WTC11 (cell line): ENCODE results near the gene OSBPL6. TPM values are rescaled to one million over a fixed set of nuclear protein-coding genes. Genes with fewer than 3 reads are reported as not detected.

Source experiments
- ATAC-seq: fragments of 200-7000 bp; cut with Tn5 transposase; 2 replicates; pipeline ENCODE4 v1.10.0; 2021; ENCODE audit warnings: mild to moderate bottlenecking, moderate library complexity
- CTCF ChIA-PET: fragments of 300-600 bp; sonication (Branson Sonifier 250); formaldehyde crosslinking; loops from one replicate; lab custom pipeline; 2021; ENCODE audit warnings: antibody characterized with exemption; lab: Charles Lee
- POLR2A ChIA-PET: fragments of 350-600 bp; sonication (Branson Sonifier 250); formaldehyde crosslinking; loops from one replicate; lab custom pipeline; 2021; ENCODE audit warnings: antibody characterized with exemption; lab: Charles Lee
- DNase-seq: peaks from one replicate; pipeline ENCODE4 v3.0.0; 2021; ENCODE audit warnings: low spot score
- H3K27ac Mint-ChIP-seq: 2 replicates; pipeline ENCODE4 v1.8.0; 2021; ENCODE audit warnings: mixed read lengths
- H3K27me3 Mint-ChIP-seq: 2 replicates; pipeline ENCODE4 v1.8.0; 2021; ENCODE audit warnings: low read depth, mild to moderate bottlenecking, moderate library complexity, mixed read lengths
- H3K36me3 Mint-ChIP-seq: 2 replicates; pipeline ENCODE4 v1.8.0; 2021; ENCODE audit warnings: mixed read lengths
- H3K4me1 Mint-ChIP-seq: 2 replicates; pipeline ENCODE4 v1.8.0; 2022; ENCODE audit warnings: mixed read lengths
- H3K4me3 Mint-ChIP-seq: 2 replicates; pipeline ENCODE4 v1.8.0; 2021; ENCODE audit warnings: mild to moderate bottlenecking, moderate library complexity, mixed read lengths
- H3K9me3 Mint-ChIP-seq: 2 replicates; pipeline ENCODE4 v1.8.0; 2021; ENCODE audit warnings: mixed read lengths
- ATF3 ChIP-seq: sonication (generic); formaldehyde crosslinking; conservative IDR thresholded peaks from 2 replicates; pipeline ENCODE4 v1.8.1; 2022; ENCODE audit warnings: mild to moderate bottlenecking, missing genetic modification reagents
- EMX1 ChIP-seq: fragments of 250-450 bp; sonication (Bioruptor Pico); IDR thresholded peaks from 2 replicates; pipeline ENCODE4 v1.8.0; 2021; ENCODE audit warnings: mild to moderate bottlenecking
- FOXK1 ChIP-seq: sonication (generic); formaldehyde crosslinking; IDR thresholded peaks from 2 replicates; pipeline ENCODE4 v1.8.0; 2022; ENCODE audit warnings: mild to moderate bottlenecking, moderate library complexity, missing genetic modification reagents
- GABPB1 ChIP-seq: sonication (generic); formaldehyde crosslinking; IDR thresholded peaks from 2 replicates; pipeline ENCODE4 v1.8.1; 2023; ENCODE audit warnings: mild to moderate bottlenecking, missing genetic modification reagents
- IRF2 ChIP-seq: sonication (generic); formaldehyde crosslinking; IDR thresholded peaks from 2 replicates; pipeline ENCODE4 v1.8.0; 2022; ENCODE audit warnings: low read depth, missing genetic modification reagents, borderline replicate concordance
- JAZF1 ChIP-seq: fragments of 250-450 bp; sonication (Bioruptor Pico); IDR thresholded peaks from 2 replicates; pipeline ENCODE4 v1.9.0; 2021; ENCODE audit warnings: moderate library complexity, mild to moderate bottlenecking, inconsistent platforms
- JUN ChIP-seq: sonication (generic); formaldehyde crosslinking; IDR thresholded peaks from 2 replicates; pipeline ENCODE4 v1.8.0; 2023; ENCODE audit warnings: mild to moderate bottlenecking, missing genetic modification reagents
- RORB ChIP-seq: fragments of 250-450 bp; sonication (Bioruptor Pico); IDR thresholded peaks from 2 replicates; pipeline ENCODE4 v1.9.0; 2021; ENCODE audit warnings: mild to moderate bottlenecking
- SMAD3 ChIP-seq: sonication (generic); formaldehyde crosslinking; IDR thresholded peaks from 2 replicates; pipeline ENCODE4 v1.8.0; 2022; ENCODE audit warnings: missing genetic modification reagents, mild to moderate bottlenecking, borderline replicate concordance
- ZNF219 ChIP-seq: sonication (generic); formaldehyde crosslinking; IDR thresholded peaks from 2 replicates; pipeline ENCODE4 v1.8.0; 2023; ENCODE audit warnings: missing genetic modification reagents, mild to moderate bottlenecking, borderline replicate concordance
- ZNF263 ChIP-seq: sonication (generic); formaldehyde crosslinking; IDR thresholded peaks from 2 replicates; pipeline ENCODE4 v1.8.1; 2022; ENCODE audit warnings: low read depth, mild to moderate bottlenecking, moderate library complexity, missing genetic modification reagents
- ZNF317 ChIP-seq: sonication (generic); formaldehyde crosslinking; IDR thresholded peaks from 2 replicates; pipeline ENCODE4 v1.8.1; 2023; ENCODE audit warnings: low read depth, mild to moderate bottlenecking, moderate library complexity, missing genetic modification reagents, borderline replicate concordance
- ZNF396 ChIP-seq: fragments of 250-450 bp; sonication (Bioruptor Pico); IDR thresholded peaks from 2 replicates; pipeline ENCODE4 v1.8.0; 2021; ENCODE audit warnings: mild to moderate bottlenecking, moderate library complexity, borderline replicate concordance
- ZNF532 ChIP-seq: fragments of 250-450 bp; sonication (Bioruptor Pico); IDR thresholded peaks from 2 replicates; pipeline ENCODE4 v1.9.0; 2021; ENCODE audit warnings: mild to moderate bottlenecking, borderline replicate concordance
- total RNA-seq: library from RNA; stranded (reverse); gene quantifications from 3 replicates; pipeline ENCODE4 v1.2.3, GENCODE V29; 2021
- TF ChIP-seq, protein P1 (sequence below): sonication (generic); formaldehyde crosslinking; IDR thresholded peaks from 2 replicates; pipeline ENCODE4 v1.8.0; 2022; ENCODE audit warnings: missing genetic modification reagents
- TF ChIP-seq, protein P2 (sequence below): sonication (generic); formaldehyde crosslinking; conservative IDR thresholded peaks from 2 replicates; pipeline ENCODE4 v1.8.1; 2023; ENCODE audit warnings: mild to moderate bottlenecking, low read depth, missing genetic modification reagents, moderate library complexity
- TF ChIP-seq, protein P3 (sequence below): fragments of 250-450 bp; sonication (Bioruptor Pico); IDR thresholded peaks from 2 replicates; pipeline ENCODE4 v2.1.2; 2022; ENCODE audit warnings: mild to moderate bottlenecking, moderate library complexity
- TF ChIP-seq, protein P4 (sequence below): sonication (generic); formaldehyde crosslinking; IDR thresholded peaks from 2 replicates; pipeline ENCODE4 v1.8.1; 2023; ENCODE audit warnings: mild to moderate bottlenecking, missing genetic modification reagents, moderate library complexity

Gene OSBPL6
- total RNA-seq, 1 experiment from 2014 or later, result 9.2 TPM

- TF ChIP-seq, protein P1, sequence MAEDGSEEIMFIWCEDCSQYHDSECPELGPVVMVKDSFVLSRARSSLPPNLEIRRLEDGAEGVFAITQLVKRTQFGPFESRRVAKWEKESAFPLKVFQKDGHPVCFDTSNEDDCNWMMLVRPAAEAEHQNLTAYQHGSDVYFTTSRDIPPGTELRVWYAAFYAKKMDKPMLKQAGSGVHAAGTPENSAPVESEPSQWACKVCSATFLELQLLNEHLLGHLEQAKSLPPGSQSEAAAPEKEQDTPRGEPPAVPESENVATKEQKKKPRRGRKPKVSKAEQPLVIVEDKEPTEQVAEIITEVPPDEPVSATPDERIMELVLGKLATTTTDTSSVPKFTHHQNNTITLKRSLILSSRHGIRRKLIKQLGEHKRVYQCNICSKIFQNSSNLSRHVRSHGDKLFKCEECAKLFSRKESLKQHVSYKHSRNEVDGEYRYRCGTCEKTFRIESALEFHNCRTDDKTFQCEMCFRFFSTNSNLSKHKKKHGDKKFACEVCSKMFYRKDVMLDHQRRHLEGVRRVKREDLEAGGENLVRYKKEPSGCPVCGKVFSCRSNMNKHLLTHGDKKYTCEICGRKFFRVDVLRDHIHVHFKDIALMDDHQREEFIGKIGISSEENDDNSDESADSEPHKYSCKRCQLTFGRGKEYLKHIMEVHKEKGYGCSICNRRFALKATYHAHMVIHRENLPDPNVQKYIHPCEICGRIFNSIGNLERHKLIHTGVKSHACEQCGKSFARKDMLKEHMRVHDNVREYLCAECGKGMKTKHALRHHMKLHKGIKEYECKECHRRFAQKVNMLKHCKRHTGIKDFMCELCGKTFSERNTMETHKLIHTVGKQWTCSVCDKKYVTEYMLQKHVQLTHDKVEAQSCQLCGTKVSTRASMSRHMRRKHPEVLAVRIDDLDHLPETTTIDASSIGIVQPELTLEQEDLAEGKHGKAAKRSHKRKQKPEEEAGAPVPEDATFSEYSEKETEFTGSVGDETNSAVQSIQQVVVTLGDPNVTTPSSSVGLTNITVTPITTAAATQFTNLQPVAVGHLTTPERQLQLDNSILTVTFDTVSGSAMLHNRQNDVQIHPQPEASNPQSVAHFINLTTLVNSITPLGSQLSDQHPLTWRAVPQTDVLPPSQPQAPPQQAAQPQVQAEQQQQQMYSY (CRISPR knock-in tag), result no peak
- no peak for TF ChIP-seq ATF3 (CRISPR knock-in tag)
- no peak for TF ChIP-seq GABPB1 (CRISPR knock-in tag)
- TF ChIP-seq RORB (CRISPR knock-in tag), result no peak
Measured at GRCh38 chr2:178359192-178359912, 165.0 kb downstream of the OSBPL6 start (continued).

- Mint-ChIP-seq H3K27ac (no peak overlapping the region), H3K4me1 (peaks cover 6% of the 10 kb centered on the region), H3K36me3 (peaks cover 7% of the 10 kb centered on the region; the same call in 1 of the 2 replicates), H3K27me3 (no peaks in the 10 kb centered on the region), H3K4me3 (no peak overlapping the region), H3K9me3 (peaks cover 25% of the 10 kb centered on the region)
- DNase-seq, result no peak
- CTCF ChIA-PET, result no interaction called here
- TF ChIP-seq EMX1 (CRISPR knock-in tag) (no peak), ZNF219 (CRISPR knock-in tag) (no peak), ZNF317 (CRISPR knock-in tag) (no peak), JAZF1 (CRISPR knock-in tag) (no peak), ZNF396 (CRISPR knock-in tag) (no peak), JUN (no peak), ZNF263 (CRISPR knock-in tag) (no peak), IRF2 (CRISPR knock-in tag) (no peak)
- TF ChIP-seq, protein P2, sequence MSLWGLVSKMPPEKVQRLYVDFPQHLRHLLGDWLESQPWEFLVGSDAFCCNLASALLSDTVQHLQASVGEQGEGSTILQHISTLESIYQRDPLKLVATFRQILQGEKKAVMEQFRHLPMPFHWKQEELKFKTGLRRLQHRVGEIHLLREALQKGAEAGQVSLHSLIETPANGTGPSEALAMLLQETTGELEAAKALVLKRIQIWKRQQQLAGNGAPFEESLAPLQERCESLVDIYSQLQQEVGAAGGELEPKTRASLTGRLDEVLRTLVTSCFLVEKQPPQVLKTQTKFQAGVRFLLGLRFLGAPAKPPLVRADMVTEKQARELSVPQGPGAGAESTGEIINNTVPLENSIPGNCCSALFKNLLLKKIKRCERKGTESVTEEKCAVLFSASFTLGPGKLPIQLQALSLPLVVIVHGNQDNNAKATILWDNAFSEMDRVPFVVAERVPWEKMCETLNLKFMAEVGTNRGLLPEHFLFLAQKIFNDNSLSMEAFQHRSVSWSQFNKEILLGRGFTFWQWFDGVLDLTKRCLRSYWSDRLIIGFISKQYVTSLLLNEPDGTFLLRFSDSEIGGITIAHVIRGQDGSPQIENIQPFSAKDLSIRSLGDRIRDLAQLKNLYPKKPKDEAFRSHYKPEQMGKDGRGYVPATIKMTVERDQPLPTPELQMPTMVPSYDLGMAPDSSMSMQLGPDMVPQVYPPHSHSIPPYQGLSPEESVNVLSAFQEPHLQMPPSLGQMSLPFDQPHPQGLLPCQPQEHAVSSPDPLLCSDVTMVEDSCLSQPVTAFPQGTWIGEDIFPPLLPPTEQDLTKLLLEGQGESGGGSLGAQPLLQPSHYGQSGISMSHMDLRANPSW (CRISPR knock-in tag), result no peak
- TF ChIP-seq, protein P3, sequence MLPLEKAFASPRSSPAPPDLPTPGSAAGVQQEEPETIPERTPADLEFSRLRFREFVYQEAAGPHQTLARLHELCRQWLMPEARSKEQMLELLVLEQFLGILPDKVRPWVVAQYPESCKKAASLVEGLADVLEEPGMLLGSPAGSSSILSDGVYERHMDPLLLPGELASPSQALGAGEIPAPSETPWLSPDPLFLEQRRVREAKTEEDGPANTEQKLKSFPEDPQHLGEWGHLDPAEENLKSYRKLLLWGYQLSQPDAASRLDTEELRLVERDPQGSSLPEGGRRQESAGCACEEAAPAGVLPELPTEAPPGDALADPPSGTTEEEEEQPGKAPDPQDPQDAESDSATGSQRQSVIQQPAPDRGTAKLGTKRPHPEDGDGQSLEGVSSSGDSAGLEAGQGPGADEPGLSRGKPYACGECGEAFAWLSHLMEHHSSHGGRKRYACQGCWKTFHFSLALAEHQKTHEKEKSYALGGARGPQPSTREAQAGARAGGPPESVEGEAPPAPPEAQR, result no peak
- no peak for ATAC-seq
- POLR2A ChIA-PET, result no interaction called here
Measured at GRCh38 chr2:178361588-178361987, 167.3 kb downstream of the OSBPL6 start.

- Mint-ChIP-seq H3K4me1 (peaks cover 6% of the 10 kb centered on the region), H3K36me3 (no peaks in the 10 kb centered on the region), H3K4me3 (no peak overlapping the region), H3K27ac (no peak overlapping the region), H3K9me3 (peaks cover 13% of the 10 kb centered on the region), H3K27me3 (no peaks in the 10 kb centered on the region)
- ChIA-PET CTCF (interaction anchor here (1.1 kb wide), 1 partner anchor 51 kb away, joined by 5 read pairs; no protein-coding TSS in a partner anchor), POLR2A (no interaction called here)
- no peak for ATAC-seq
- no peak for DNase-seq
- TF ChIP-seq, protein P4, sequence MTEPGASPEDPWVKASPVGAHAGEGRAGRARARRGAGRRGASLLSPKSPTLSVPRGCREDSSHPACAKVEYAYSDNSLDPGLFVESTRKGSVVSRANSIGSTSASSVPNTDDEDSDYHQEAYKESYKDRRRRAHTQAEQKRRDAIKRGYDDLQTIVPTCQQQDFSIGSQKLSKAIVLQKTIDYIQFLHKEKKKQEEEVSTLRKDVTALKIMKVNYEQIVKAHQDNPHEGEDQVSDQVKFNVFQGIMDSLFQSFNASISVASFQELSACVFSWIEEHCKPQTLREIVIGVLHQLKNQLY (CRISPR knock-in tag), result no peak
- TF ChIP-seq SMAD3 (CRISPR knock-in tag), result no peak
- TF ChIP-seq ZNF219 (CRISPR knock-in tag), result no peak
- no peak for TF ChIP-seq GABPB1 (CRISPR knock-in tag)
- no peak for TF ChIP-seq ZNF532 (CRISPR knock-in tag)
- no peak for TF ChIP-seq FOXK1 (CRISPR knock-in tag)
Measured at GRCh38 chr2:178363252-178363651, 168.9 kb downstream of the OSBPL6 start.
